ENCODE results near the gene MVK. TPM values are rescaled to one million over a fixed set of nuclear protein-coding genes. Genes with fewer than 3 reads are reported as not detected.

MVK gene
- total and polyA plus RNA-seq, 2 donors: 7.2 to 10.4 TPM

- Histone ChIP-seq H3K27me3 (ENCODE audit: control insufficient read depth in 2 of 2, insufficient read depth in 1 of 2, low read length in 1 of 2) (peaks cover 0 to 4% of the 10 kb centered on the region in 2 donors), H3K27ac (ENCODE audit: low read depth in 1 of 2, low read length in 1 of 2) (no peak overlapping the region), H3K36me3 (ENCODE audit: control insufficient read depth in 2 of 2, insufficient read depth in 2 of 2, low read length in 1 of 2) (no peaks in the 10 kb centered on the region), H3K9me3 (ENCODE audit: control insufficient read depth in 2 of 2, insufficient read depth in 1 of 2, low read length in 1 of 2) (no peaks in the 10 kb centered on the region), H3K4me3 (ENCODE audit: low read length in 2 of 2) (no peak overlapping the region), H3K4me1 (ENCODE audit: control insufficient read depth in 2 of 2, insufficient read depth in 2 of 2, low read length in 2 of 2) (no peaks in the 10 kb centered on the region)
- no peak for DNase-seq (ENCODE audit: low read depth in 6 of 9, low spot score in 9 of 9)
- WGBS: 90% methylated on average over 8 of the region's 8 CpGs
Measured at GRCh38 chr12:109632342-109632741, 58.7 kb downstream of the MVK start.

GRCh38 chr12:109635717-109636116 lies 62.1 kb downstream of the MVK start:
- Histone ChIP-seq H3K4me3 (ENCODE audit: low read length in 2 of 2) (no peak overlapping the region), H3K27me3 (ENCODE audit: control insufficient read depth in 2 of 2, insufficient read depth in 1 of 2, low read length in 1 of 2) (peaks cover 0 to 4% of the 10 kb centered on the region in 2 donors), H3K9me3 (ENCODE audit: control insufficient read depth in 2 of 2, insufficient read depth in 1 of 2, low read length in 1 of 2) (no peaks in the 10 kb centered on the region), H3K36me3 (ENCODE audit: control insufficient read depth in 2 of 2, insufficient read depth in 2 of 2, low read length in 1 of 2) (no peaks in the 10 kb centered on the region), H3K4me1 (ENCODE audit: control insufficient read depth in 2 of 2, insufficient read depth in 2 of 2, low read length in 2 of 2) (no peaks in the 10 kb centered on the region), H3K27ac (ENCODE audit: low read depth in 1 of 2, low read length in 1 of 2) (no peak overlapping the region)
- WGBS: 97% methylated on average over 3 of the region's 3 CpGs
- DNase-seq (ENCODE audit: low read depth in 6 of 9, low spot score in 9 of 9): no peak

- H3K27ac ChIP-seq (ENCODE audit: low read depth in 1 of 2, low read length in 1 of 2): no peak overlapping the region
- no peaks in the 10 kb centered on the region for H3K36me3 ChIP-seq (ENCODE audit: control insufficient read depth in 2 of 2, insufficient read depth in 2 of 2, low read length in 1 of 2)
- no peak for DNase-seq (ENCODE audit: low read depth in 6 of 9, low spot score in 9 of 9)
- no peaks in the 10 kb centered on the region for H3K9me3 ChIP-seq (ENCODE audit: control insufficient read depth in 2 of 2, insufficient read depth in 1 of 2, low read length in 1 of 2)
- WGBS: 4% methylated on average over 6 of the region's 6 CpGs
- H3K27me3 ChIP-seq (ENCODE audit: control insufficient read depth in 2 of 2, insufficient read depth in 1 of 2, low read length in 1 of 2): no peaks in the 10 kb centered on the region
- no peaks in the 10 kb centered on the region for H3K4me1 ChIP-seq (ENCODE audit: control insufficient read depth in 2 of 2, insufficient read depth in 2 of 2, low read length in 2 of 2)
- H3K4me3 ChIP-seq (ENCODE audit: low read length in 2 of 2): no peak overlapping the region
Measured at GRCh38 chr12:109637348-109637747, 63.8 kb downstream of the MVK start.

- DNase-seq (ENCODE audit: low read depth in 6 of 9, low spot score in 9 of 9): no peak
- Histone ChIP-seq H3K9me3 (ENCODE audit: control insufficient read depth in 2 of 2, insufficient read depth in 1 of 2, low read length in 1 of 2) (no peaks in the 10 kb centered on the region), H3K4me1 (ENCODE audit: control insufficient read depth in 2 of 2, insufficient read depth in 2 of 2, low read length in 2 of 2) (no peaks in the 10 kb centered on the region), H3K27ac (ENCODE audit: low read depth in 1 of 2, low read length in 1 of 2) (no peak overlapping the region), H3K36me3 (ENCODE audit: control insufficient read depth in 2 of 2, insufficient read depth in 2 of 2, low read length in 1 of 2) (no peaks in the 10 kb centered on the region), H3K27me3 (ENCODE audit: control insufficient read depth in 2 of 2, insufficient read depth in 1 of 2, low read length in 1 of 2) (no peaks in the 10 kb centered on the region), H3K4me3 (ENCODE audit: low read length in 2 of 2) (no peak overlapping the region)
- WGBS: 91% methylated on average over 3 of the region's 3 CpGs
Measured at GRCh38 chr12:109637996-109638395, 64.4 kb downstream of the MVK start.

- WGBS: 82% methylated on average over 4 of the region's 4 CpGs
- no peak for DNase-seq (ENCODE audit: low read depth in 6 of 9, low spot score in 9 of 9)
- H3K9me3 ChIP-seq (ENCODE audit: control insufficient read depth in 2 of 2, insufficient read depth in 1 of 2, low read length in 1 of 2): no peaks in the 10 kb centered on the region
- H3K4me3 ChIP-seq (ENCODE audit: low read length in 2 of 2): no peak overlapping the region
- no peak overlapping the region for H3K27ac ChIP-seq (ENCODE audit: low read depth in 1 of 2, low read length in 1 of 2)
- no peaks in the 10 kb centered on the region for H3K36me3 ChIP-seq (ENCODE audit: control insufficient read depth in 2 of 2, insufficient read depth in 2 of 2, low read length in 1 of 2)
- H3K27me3 ChIP-seq (ENCODE audit: control insufficient read depth in 2 of 2, insufficient read depth in 1 of 2, low read length in 1 of 2): no peaks in the 10 kb centered on the region
- no peaks in the 10 kb centered on the region for H3K4me1 ChIP-seq (ENCODE audit: control insufficient read depth in 2 of 2, insufficient read depth in 2 of 2, low read length in 2 of 2)
Measured at GRCh38 chr12:109638735-109639134, 65.1 kb downstream of the MVK start.

GRCh38 chr12:109639151-109639872 lies 65.7 kb downstream of the MVK start:
- Histone ChIP-seq H3K27me3 (ENCODE audit: control insufficient read depth in 2 of 2, insufficient read depth in 1 of 2, low read length in 1 of 2) (no peaks in the 10 kb centered on the region), H3K4me1 (ENCODE audit: control insufficient read depth in 2 of 2, insufficient read depth in 2 of 2, low read length in 2 of 2) (no peaks in the 10 kb centered on the region), H3K36me3 (ENCODE audit: control insufficient read depth in 2 of 2, insufficient read depth in 2 of 2, low read length in 1 of 2) (no peaks in the 10 kb centered on the region), H3K27ac (ENCODE audit: low read depth in 1 of 2, low read length in 1 of 2) (no peak overlapping the region), H3K4me3 (ENCODE audit: low read length in 2 of 2) (no peak overlapping the region), H3K9me3 (ENCODE audit: control insufficient read depth in 2 of 2, insufficient read depth in 1 of 2, low read length in 1 of 2) (no peaks in the 10 kb centered on the region)
- no peak for DNase-seq (ENCODE audit: low read depth in 6 of 9, low spot score in 9 of 9)
- 77% methylated on average over 10 of the region's 10 CpGs for WGBS

GRCh38 chr12:109640961-109641360 lies 67.4 kb downstream of the MVK start:
- Histone ChIP-seq H3K27ac (ENCODE audit: low read depth in 1 of 2, low read length in 1 of 2) (no peak overlapping the region), H3K9me3 (ENCODE audit: control insufficient read depth in 2 of 2, insufficient read depth in 1 of 2, low read length in 1 of 2) (no peaks in the 10 kb centered on the region), H3K27me3 (ENCODE audit: control insufficient read depth in 2 of 2, insufficient read depth in 1 of 2, low read length in 1 of 2) (peaks cover 0 to 4% of the 10 kb centered on the region in 2 donors), H3K4me1 (ENCODE audit: control insufficient read depth in 2 of 2, insufficient read depth in 2 of 2, low read length in 2 of 2) (no peaks in the 10 kb centered on the region), H3K4me3 (ENCODE audit: low read length in 2 of 2) (no peak overlapping the region), H3K36me3 (ENCODE audit: control insufficient read depth in 2 of 2, insufficient read depth in 2 of 2, low read length in 1 of 2) (no peaks in the 10 kb centered on the region)
- WGBS: 90% methylated on average over 3 of the region's 3 CpGs
- DNase-seq (ENCODE audit: low read depth in 6 of 9, low spot score in 9 of 9): no peak

GRCh38 chr12:109641422-109641821 lies 67.8 kb downstream of the MVK start:
- H3K27me3 ChIP-seq (ENCODE audit: control insufficient read depth in 2 of 2, insufficient read depth in 1 of 2, low read length in 1 of 2): peaks cover 0 to 4% of the 10 kb centered on the region in 2 donors

GRCh38 chr12:109642506-109643132 lies 69.0 kb downstream of the MVK start:
- 60% methylated on average over 10 of the region's 10 CpGs for WGBS
- Histone ChIP-seq H3K27me3 (ENCODE audit: control insufficient read depth in 2 of 2, insufficient read depth in 1 of 2, low read length in 1 of 2) (peaks cover 0 to 5% of the 10 kb centered on the region in 2 donors), H3K4me3 (ENCODE audit: low read length in 2 of 2) (no peak overlapping the region), H3K9me3 (ENCODE audit: control insufficient read depth in 2 of 2, insufficient read depth in 1 of 2, low read length in 1 of 2) (no peaks in the 10 kb centered on the region), H3K27ac (ENCODE audit: low read depth in 1 of 2, low read length in 1 of 2) (no peak overlapping the region), H3K36me3 (ENCODE audit: control insufficient read depth in 2 of 2, insufficient read depth in 2 of 2, low read length in 1 of 2) (no peaks in the 10 kb centered on the region), H3K4me1 (ENCODE audit: control insufficient read depth in 2 of 2, insufficient read depth in 2 of 2, low read length in 2 of 2) (no peaks in the 10 kb centered on the region)
- DNase-seq (ENCODE audit: low read depth in 6 of 9, low spot score in 9 of 9): no peak

More at GRCh38 chr12:109641422-109641821, 67.8 kb downstream of the MVK start:
- Histone ChIP-seq H3K9me3 (ENCODE audit: control insufficient read depth in 2 of 2, insufficient read depth in 1 of 2, low read length in 1 of 2) (no peaks in the 10 kb centered on the region), H3K4me3 (ENCODE audit: low read length in 2 of 2) (no peak overlapping the region), H3K36me3 (ENCODE audit: control insufficient read depth in 2 of 2, insufficient read depth in 2 of 2, low read length in 1 of 2) (no peaks in the 10 kb centered on the region), H3K4me1 (ENCODE audit: control insufficient read depth in 2 of 2, insufficient read depth in 2 of 2, low read length in 2 of 2) (no peaks in the 10 kb centered on the region), H3K27ac (ENCODE audit: low read depth in 1 of 2, low read length in 1 of 2) (no peak overlapping the region)
- WGBS: 88% methylated on average over 2 of the region's 2 CpGs
- no peak for DNase-seq (ENCODE audit: low read depth in 6 of 9, low spot score in 9 of 9)

Data from thymus (tissue), 11 donors.